OCI-LY7 (cell line): Measurements from ENCODE around the gene BUD23. TPM values are rescaled to one million over a fixed set of nuclear protein-coding genes. Genes with fewer than 3 reads are reported as not detected.
"Not testable (repeated sequence)": the region's sequence is repeated elsewhere in the genome, so short reads cannot be mapped to it uniquely, and the experiment has no call there.

Experiments
- BruUV-seq: library from RNA; stranded (reverse); fragments of 400-500 nt; replicated peaks from 2 replicates; lab custom pipeline; 2021; lab: Mats Ljungman, UMichigan
- CTCF ChIA-PET: fragments of 300-600 bp; sonication (Branson Sonifier 250); formaldehyde crosslinking; loops from one replicate; lab custom pipeline; 2022; ENCODE audit warnings: antibody characterized with exemption; ENCODE audit not compliant: unreplicated experiment; lab: Charles Lee
- POLR2A ChIA-PET: fragments of 300-600 bp; sonication (Branson Sonifier 250); formaldehyde crosslinking; loops from one replicate; lab custom pipeline; 2022; ENCODE audit warnings: antibody characterized with exemption; lab: Charles Lee
- DNase-seq: peaks from one replicate; pipeline ENCODE4 v3.0.0-alpha.2; 2015; ENCODE audit warnings: low spot score
- H2AFZ ChIP-seq: fragments of 200-600 bp; sonication (generic), shearing (Covaris generic); 2 replicates; pipeline ENCODE4 v1.6.1; 2014; ENCODE audit warnings: mild to moderate bottlenecking, antibody characterized with exemption, low read length, moderate library complexity
- H3K27ac ChIP-seq: fragments of 200-600 bp; sonication (generic); 2 replicates; pipeline ENCODE4 v1.5.1; 2014; ENCODE audit warnings: mixed run types, low read depth, mild to moderate bottlenecking, moderate library complexity, low read length, inconsistent platforms; ENCODE audit not compliant: poor library complexity, severe bottlenecking
- H3K36me3 ChIP-seq: fragments of 200-600 bp; sonication (generic); 2 replicates; pipeline ENCODE4 v1.6.1; 2014; ENCODE audit warnings: mild to moderate bottlenecking, antibody characterized with exemption, low read length, moderate library complexity, mixed read lengths; ENCODE audit not compliant: insufficient read depth
- H3K4me1 ChIP-seq: fragments of 200-600 bp; sonication (generic); 2 replicates; pipeline ENCODE4 v1.5.1; 2014; ENCODE audit warnings: mild to moderate bottlenecking, low read length; ENCODE audit not compliant: insufficient read depth, poor library complexity, severe bottlenecking
- H3K4me2 ChIP-seq: fragments of 200-600 bp; sonication (generic); 2 replicates; pipeline ENCODE4 v1.6.1; 2014; ENCODE audit warnings: mild to moderate bottlenecking, low read length
- H3K4me3 ChIP-seq: fragments of 200-600 bp; sonication (generic); 2 replicates; pipeline ENCODE4 v1.5.1; 2014; ENCODE audit warnings: mild to moderate bottlenecking, low read depth, low read length; ENCODE audit not compliant: poor library complexity, severe bottlenecking
- H3K79me2 ChIP-seq: fragments of 200-600 bp; sonication (generic); 2 replicates; pipeline ENCODE4 v1.6.1; 2016; ENCODE audit warnings: low read depth, mild to moderate bottlenecking, low read length, moderate library complexity, mixed read lengths; ENCODE audit not compliant: insufficient read depth
- H3K9me2 ChIP-seq: fragments of 200-600 bp; sonication (generic); 2 replicates; pipeline ENCODE4 v1.6.1; 2016; ENCODE audit warnings: mild to moderate bottlenecking, low read length, mixed read lengths; ENCODE audit not compliant: insufficient read depth
- H3K9me3 ChIP-seq: fragments of 200-600 bp; sonication (generic); 2 replicates; pipeline ENCODE4 v1.6.1; 2014; ENCODE audit warnings: mild to moderate bottlenecking, mixed run types, low read length, mixed read lengths
- H4K20me1 ChIP-seq: fragments of 200-600 bp; sonication (generic); 2 replicates; pipeline ENCODE4 v1.6.1; 2014; ENCODE audit warnings: mild to moderate bottlenecking, antibody characterized with exemption, low read length, moderate library complexity, mixed read lengths; ENCODE audit not compliant: insufficient read depth
- CTCF ChIP-seq: fragments of 200-600 bp; sonication (generic); conservative IDR thresholded peaks from 2 replicates; pipeline ENCODE4 v1.5.1; 2014; ENCODE audit warnings: mild to moderate bottlenecking, antibody characterized with exemption, low read length, moderate library complexity, mixed read lengths
- EZH2phosphoT487 ChIP-seq: fragments of 200-600 bp; sonication (generic); IDR thresholded peaks from 2 replicates; pipeline ENCODE4 v1.6.1; 2018; ENCODE audit warnings: low read depth, borderline replicate concordance, mild to moderate bottlenecking, mixed run types, antibody characterized with exemption, low read length, moderate library complexity, mixed read lengths
- intact Hi-C: fragments of 100-400 bp; cut with micrococcal nuclease; formaldehyde crosslinking; loops from one replicate; pipeline ENCODE4 v1.10.0; 2022; ENCODE audit not compliant: unreplicated experiment
- total RNA-seq, 2 experiments: library from RNA; depleted of rRNA in 1 of 2; stranded (reverse); fragments of >200 nt in 1 of 2; shearing (Covaris generic) in 1 of 2; gene quantifications; 2 replicates each; pipeline ENCODE4 v1.2.3, GENCODE V29; 2014 to 2022

BUD23 gene
- total RNA-seq, 2 experiments from 2014 or later, result 58.1 to 91.1 TPM

GRCh38 chr7:73718905-73719805, 35.8 kb downstream of the BUD23 start, which contains the start of gene STX1A:
Gene STX1A, minus strand, starts transcription at chr7:73719669. Its CDS starts 38 bp downstream, at chr7:73719631.
- peak within 1 kb of the TSS; percentile 98 for H2AFZ ChIP-seq
- no peaks in the 10 kb centered on the region for H3K9me3 ChIP-seq
- no peaks in the 10 kb centered on the region for H3K9me2 ChIP-seq
- peak within 1 kb of the TSS; percentile 100 for H3K4me2 ChIP-seq
- ChIA-PET CTCF (interaction anchor here (1.4 kb wide), 1 partner anchor 112 kb away, joined by 4 read pairs; no protein-coding TSS in a partner anchor), POLR2A (interaction anchor here (0.5 to 1.0 kb wide), 2 partner anchors 10 to 137 kb away, joined by 3 to 4 read pairs; no protein-coding TSS in a partner anchor)
- no peaks in the 10 kb centered on the region for H3K79me2 ChIP-seq
- peaks cover 28% of the 10 kb centered on the region for H3K4me1 ChIP-seq
- no peak for TF ChIP-seq EZH2phosphoT487
- no peak for TF ChIP-seq CTCF
- intact Hi-C loops, result no loop called here
- H3K4me3 ChIP-seq, result peak within 1 kb of the TSS; percentile 95
- H4K20me1 ChIP-seq, result no peaks in the 10 kb centered on the region
- BruUV-seq, result no TSS peak
- peak; percentile 83 for DNase-seq
- H3K27ac ChIP-seq, result no peak within 1 kb of the TSS
- H3K36me3 ChIP-seq, result no peaks in the 10 kb centered on the region

- no peak overlapping the region for H3K27ac ChIP-seq
- no peak for TF ChIP-seq EZH2phosphoT487
- intact Hi-C loops, result loop anchor here (10.0 kb wide), 1 partner anchor 265 kb away; no protein-coding TSS in a partner anchor
- no peaks in the 10 kb centered on the region for H3K79me2 ChIP-seq
- peaks cover 28% of the 10 kb centered on the region for H3K4me1 ChIP-seq
- CTCF ChIA-PET, result interaction anchor here (0.6 to 1.4 kb wide), 2 partner anchors 113 to 403 kb away, joined by 3 to 4 read pairs; no protein-coding TSS in a partner anchor
- POLR2A ChIA-PET, result interaction anchor here (0.6 to 1.0 kb wide), 3 partner anchors 9 to 383 kb away, joined by 3 to 4 read pairs (median 4); no protein-coding TSS in a partner anchor
- no peaks in the 10 kb centered on the region for H3K9me3 ChIP-seq
- peak overlapping the region; percentile 95 for H3K4me3 ChIP-seq
- H3K4me2 ChIP-seq, result peak overlapping the region; percentile 89
- H3K36me3 ChIP-seq, result no peaks in the 10 kb centered on the region
- no peaks in the 10 kb centered on the region for H4K20me1 ChIP-seq
- H2AFZ ChIP-seq, result no peak overlapping the region; the same call in 1 of the 2 replicates
- no peak for DNase-seq
- H3K9me2 ChIP-seq, result no peaks in the 10 kb centered on the region
- no TSS peak for BruUV-seq
Observed at GRCh38 chr7:73719806-73720169, 36.4 kb downstream of the BUD23 start.

- not testable (repeated sequence) for H4K20me1 ChIP-seq, H3K4me3 ChIP-seq, DNase-seq, H3K9me3 ChIP-seq, H3K9me2 ChIP-seq, H2AFZ ChIP-seq, H3K79me2 ChIP-seq, H3K36me3 ChIP-seq, H3K27ac ChIP-seq, BruUV-seq, H3K4me2 ChIP-seq
- intact Hi-C loops, result loop anchor here (10.0 kb wide), 1 partner anchor 266 kb away; no protein-coding TSS in a partner anchor
- peaks cover 25% of the 10 kb centered on the region for H3K4me1 ChIP-seq
- POLR2A ChIA-PET, result interaction anchor here (0.6 to 1.0 kb wide), 3 partner anchors 8 to 384 kb away, joined by 3 to 4 read pairs (median 4); no protein-coding TSS in a partner anchor
- CTCF ChIA-PET, result interaction anchor here (0.6 to 1.4 kb wide), 2 partner anchors 114 to 403 kb away, joined by 3 to 4 read pairs; no protein-coding TSS in a partner anchor
Observed at GRCh38 chr7:73720443-73720842, 37.0 kb downstream of the BUD23 start.
